H9 (cell line): ENCODE results near the gene GMPR. TPM values are rescaled to one million over a fixed set of nuclear protein-coding genes. Genes with fewer than 3 reads are reported as not detected.

Experiments used
- DNase-seq: peaks from one replicate; pipeline ENCODE4 v3.0.0-alpha.2; 2017
- H2AFZ ChIP-seq: one replicate; pipeline ENCODE4 v1.6.1; 2013; ENCODE audit warnings: mild to moderate bottlenecking, low read length, control low read depth, moderate library complexity
- H2AK5ac ChIP-seq: 2 replicates; pipeline ENCODE4 v1.6.1; 2013; ENCODE audit warnings: low read length, control low read depth, mixed read lengths; ENCODE audit not compliant: insufficient read length
- H2BK120ac ChIP-seq: one replicate; pipeline ENCODE4 v1.6.1; 2013; ENCODE audit warnings: low read depth, mild to moderate bottlenecking, low read length, control low read depth, inconsistent platforms; ENCODE audit not compliant: poor library complexity, severe bottlenecking
- H2BK12ac ChIP-seq: 2 replicates; pipeline ENCODE4 v1.6.1; 2013; ENCODE audit warnings: low read length, control low read depth, mixed read lengths, low read depth; ENCODE audit not compliant: insufficient read length
- H2BK15ac ChIP-seq: 2 replicates; pipeline ENCODE4 v1.6.1; 2013; ENCODE audit warnings: low read depth, low read length, control low read depth
- H2BK20ac ChIP-seq: one replicate; pipeline ENCODE4 v1.6.1; 2013; ENCODE audit warnings: low read depth, mild to moderate bottlenecking, low read length, control low read depth, inconsistent platforms; ENCODE audit not compliant: poor library complexity, severe bottlenecking
- H2BK5ac ChIP-seq: 2 replicates; pipeline ENCODE4 v1.6.1; 2013; ENCODE audit warnings: low read length, control low read depth, mixed read lengths; ENCODE audit not compliant: insufficient read length
- H3K14ac ChIP-seq: 2 replicates; pipeline ENCODE4 v1.6.1; 2013; ENCODE audit warnings: low read length, control low read depth; ENCODE audit not compliant: insufficient read depth
- H3K18ac ChIP-seq: 2 replicates; pipeline ENCODE4 v1.6.1; 2013; ENCODE audit warnings: low read depth, mild to moderate bottlenecking, mixed read lengths, low read length, control low read depth; ENCODE audit not compliant: insufficient read length
- H3K23ac ChIP-seq: 2 replicates; pipeline ENCODE4 v1.6.1; 2013; ENCODE audit warnings: low read length, control low read depth, mixed read lengths, low read depth; ENCODE audit not compliant: insufficient read length
- H3K23me2 ChIP-seq: 2 replicates; pipeline ENCODE4 v1.6.1; 2013; ENCODE audit warnings: low read depth, mild to moderate bottlenecking, mixed read lengths, low read length, control low read depth; ENCODE audit not compliant: insufficient read length, poor library complexity, severe bottlenecking
- H3K27ac ChIP-seq: 2 replicates; pipeline ENCODE4 v1.5.1; 2013; ENCODE audit warnings: low read length, control low read depth, mixed read lengths, low read depth; ENCODE audit not compliant: insufficient read length
- H3K27me3 ChIP-seq: 2 replicates; pipeline ENCODE4 v1.6.1; 2013; ENCODE audit warnings: low read length, control low read depth, inconsistent platforms; ENCODE audit not compliant: insufficient read depth
- H3K4ac ChIP-seq: 2 replicates; pipeline ENCODE4 v1.6.1; 2013; ENCODE audit warnings: low read depth, mild to moderate bottlenecking, control low read depth, inconsistent platforms, low read length, moderate library complexity
- H3K4me1 ChIP-seq: 2 replicates; pipeline ENCODE4 v1.6.1; 2013; ENCODE audit warnings: low read length, control low read depth, inconsistent platforms; ENCODE audit not compliant: insufficient read depth
- H3K4me2 ChIP-seq: 2 replicates; pipeline ENCODE4 v1.6.1; 2013; ENCODE audit warnings: low read length, control low read depth, mixed read lengths; ENCODE audit not compliant: insufficient read length, insufficient read depth
- H3K56ac ChIP-seq: 2 replicates; pipeline ENCODE4 v1.6.1; 2013; ENCODE audit warnings: low read depth, mild to moderate bottlenecking, mixed read lengths, low read length, control low read depth; ENCODE audit not compliant: insufficient read length
- H3K79me1 ChIP-seq: 2 replicates; pipeline ENCODE4 v1.6.1; 2013; ENCODE audit warnings: low read depth, mild to moderate bottlenecking, moderate library complexity, low read length, control low read depth, inconsistent platforms; ENCODE audit not compliant: insufficient read depth, poor library complexity, severe bottlenecking
- H3K79me2 ChIP-seq: 2 replicates; pipeline ENCODE4 v1.6.1; 2013; ENCODE audit warnings: low read length, control low read depth, inconsistent platforms; ENCODE audit not compliant: insufficient read depth
- H3K9ac ChIP-seq: 2 replicates; pipeline ENCODE4 v1.6.1; 2013; ENCODE audit warnings: low read length, control low read depth, mixed read lengths; ENCODE audit not compliant: insufficient read length; ENCODE audit errors: extremely low read depth
- H3K9me3 ChIP-seq: one replicate; pipeline ENCODE4 v1.6.1; 2013; ENCODE audit warnings: low read depth, low read length, inconsistent platforms; ENCODE audit not compliant: control insufficient read depth
- H3T11ph ChIP-seq: one replicate; pipeline ENCODE4 v1.6.1; 2013; ENCODE audit warnings: mild to moderate bottlenecking, low read length, control low read depth, inconsistent platforms
- H4K20me1 ChIP-seq: one replicate; pipeline ENCODE4 v1.6.1; 2013; ENCODE audit not compliant: control insufficient read depth, insufficient read length, insufficient read depth
- H4K5ac ChIP-seq: 2 replicates; pipeline ENCODE4 v1.6.1; 2013; ENCODE audit warnings: low read depth, mild to moderate bottlenecking, mixed read lengths, low read length, control low read depth; ENCODE audit not compliant: insufficient read length
- H4K8ac ChIP-seq: replicated peaks from 2 replicates; pipeline ENCODE4 v1.6.1; 2013; ENCODE audit warnings: low read length, control low read depth, mixed read lengths, low read depth; ENCODE audit not compliant: insufficient read length
- H4K91ac ChIP-seq: 2 replicates; pipeline ENCODE4 v1.6.1; 2013; ENCODE audit warnings: low read depth, mild to moderate bottlenecking, moderate library complexity, mixed read lengths, low read length, control low read depth; ENCODE audit not compliant: insufficient read length
- H3K27ac Mint-ChIP-seq, 3 experiments: 2 replicates in 2 of 3; 3 replicates in 1 of 3; pipeline ENCODE4 v1.8.0; 2020 to 2021; ENCODE audit warnings: mixed read lengths in 3 of 3, mild to moderate bottlenecking in 1 of 3, moderate library complexity in 1 of 3
- H3K27me3 Mint-ChIP-seq: 2 replicates; pipeline ENCODE4 v1.8.0; 2021; ENCODE audit warnings: low read depth, mild to moderate bottlenecking, moderate library complexity, mixed read lengths
- H3K36me3 Mint-ChIP-seq, 3 experiments: 2 replicates in 2 of 3; 3 replicates in 1 of 3; pipeline ENCODE4 v1.8.0; 2020 to 2021; ENCODE audit warnings: low read depth in 3 of 3, mixed read lengths in 3 of 3; ENCODE audit not compliant: insufficient read depth in 1 of 3
- H3K4me1 Mint-ChIP-seq, 2 experiments: 2 replicates each; pipeline ENCODE4 v1.8.0; 2020; ENCODE audit warnings: mixed read lengths in 2 of 2
- H3K4me3 Mint-ChIP-seq, 2 experiments: 2 replicates in 1 of 2; 3 replicates in 1 of 2; pipeline ENCODE4 v1.8.0; 2020 to 2021; ENCODE audit warnings: mild to moderate bottlenecking in 2 of 2, mixed read lengths in 2 of 2, moderate library complexity in 1 of 2
- H3K9me3 Mint-ChIP-seq, 2 experiments: 2 replicates in 1 of 2; 3 replicates in 1 of 2; pipeline ENCODE4 v1.8.0; 2020; ENCODE audit warnings: mild to moderate bottlenecking in 2 of 2, mixed read lengths in 2 of 2, moderate library complexity in 1 of 2
- CTCF ChIP-seq: fragments of 200-600 bp; sonication (generic); conservative IDR thresholded peaks from 3 replicates; pipeline ENCODE4 v1.8.0; 2021; ENCODE audit warnings: antibody characterized with exemption, mild to moderate bottlenecking
- WGBS: extraction: QIAGEN DNeasy Blood & Tissue Kit; methylation state at CpG from one replicate; pipeline ENCODE4 v1.1.7; 2013; ENCODE audit warnings: missing lambda C conversion rate, low lambda C conversion rate, mixed read lengths; ENCODE audit not compliant: insufficient read length; ENCODE audit errors: extremely low coverage; 5-methylcytosine and 5-hydroxymethylcytosine counted together
- total RNA-seq: library from RNA; stranded (reverse); gene quantifications from 2 replicates; pipeline ENCODE4 v1.2.1, GENCODE V29; 2021

GMPR gene
- total RNA-seq, 1 experiment from 2014 or later, result 0.70 TPM

- no peak overlapping the region for H4K91ac ChIP-seq
- no peak overlapping the region for H2BK120ac ChIP-seq
- H4K5ac ChIP-seq, result no peak overlapping the region
- no peak overlapping the region for H2BK5ac ChIP-seq
- H3K9ac ChIP-seq, result no peak overlapping the region
- H3K27me3 ChIP-seq, result peaks cover 7% of the 10 kb centered on the region; the same call in 1 of the 2 replicates
- H2AFZ ChIP-seq, result no peak overlapping the region
- peaks cover 5% of the 10 kb centered on the region for H3K23me2 ChIP-seq
- H3K56ac ChIP-seq, result no peak overlapping the region
- no peak overlapping the region for H3K23ac ChIP-seq
- DNase-seq, result no peak
- no peak overlapping the region for H4K8ac ChIP-seq
- H2AK5ac ChIP-seq, result no peak overlapping the region
- H2BK15ac ChIP-seq, result no peak overlapping the region
- no peak for TF ChIP-seq CTCF
- no peak overlapping the region for H3K4me2 ChIP-seq
- no peaks in the 10 kb centered on the region for H3K79me2 ChIP-seq
- no peak overlapping the region for H3K27ac ChIP-seq
- Mint-ChIP-seq H3K27me3 (peaks cover 40% of the 10 kb centered on the region), H3K4me1 (peaks cover 23 to 24% of the 10 kb centered on the region in 2 experiments), H3K27ac (no peak overlapping the region), H3K9me3 (no peaks in the 10 kb centered on the region), H3K4me3 (no peak overlapping the region), H3K36me3 (0 out of 7 replicates have a peak, but pooled peaks cover 0 to 2% (median 0%) of the 10 kb centered on the region in 3 experiments)
- H3K18ac ChIP-seq, result no peak overlapping the region
- no CpG with 5 or more reads among the region's 5 CpGs for WGBS
- no peaks in the 10 kb centered on the region for H3K79me1 ChIP-seq
- H2BK12ac ChIP-seq, result no peak overlapping the region
- no peaks in the 10 kb centered on the region for H4K20me1 ChIP-seq
- no peak overlapping the region for H3T11ph ChIP-seq
- no peak overlapping the region for H2BK20ac ChIP-seq
- H3K9me3 ChIP-seq, result no peaks in the 10 kb centered on the region
- H3K14ac ChIP-seq, result no peak overlapping the region
- H3K4ac ChIP-seq, result no peak overlapping the region
- H3K4me1 ChIP-seq, result peaks cover 2% of the 10 kb centered on the region; the same call in 1 of the 2 replicates
Measured at GRCh38 chr6:16243664-16244063, 5.3 kb downstream of the GMPR start.
